ACC112 (cell line): ENCODE data around the gene TUBB.
A peak's percentile ranks its signal among the peaks of the same experiment; 100 is the strongest.

Experiments
- H2AFZ ChIP-seq: fragments of 200-600 bp; sonication (generic); one replicate; pipeline ENCODE4 v1.6.0; 2017; ENCODE audit warnings: antibody characterized with exemption, low read length; ENCODE audit not compliant: unreplicated experiment
- H3K27ac ChIP-seq: fragments of 200-600 bp; sonication (generic); 2 replicates; pipeline ENCODE4 v1.5.1; 2014; ENCODE audit warnings: low read depth, mild to moderate bottlenecking, antibody characterized with exemption, low read length, moderate library complexity
- H3K27me3 ChIP-seq: fragments of 200-600 bp; sonication (generic); 2 replicates; pipeline ENCODE4 v1.6.1; 2014; ENCODE audit warnings: mild to moderate bottlenecking, antibody characterized with exemption, low read length, moderate library complexity, mixed read lengths; ENCODE audit not compliant: insufficient read depth
- H3K36me3 ChIP-seq: fragments of 200-600 bp; sonication (generic); 2 replicates; pipeline ENCODE4 v1.6.1; 2016; ENCODE audit warnings: mild to moderate bottlenecking, antibody characterized with exemption, low read length, moderate library complexity, mixed read lengths; ENCODE audit not compliant: insufficient read depth
- H3K4me1 ChIP-seq: fragments of 200-600 bp; sonication (generic); one replicate; pipeline ENCODE4 v1.6.1; 2016; ENCODE audit warnings: low read length, mixed read lengths; ENCODE audit not compliant: insufficient read depth, unreplicated experiment, control insufficient read depth
- H3K4me3 ChIP-seq: fragments of 200-600 bp; sonication (generic); 2 replicates; pipeline ENCODE4 v1.5.1; 2014; ENCODE audit warnings: mild to moderate bottlenecking, low read depth, low read length
- H3K79me2 ChIP-seq: fragments of 200-600 bp; sonication (generic); one replicate; pipeline ENCODE4 v1.6.0; 2016; ENCODE audit warnings: low read length; ENCODE audit not compliant: control insufficient read depth, unreplicated experiment, insufficient read depth

The TUBB gene

GRCh38 chr6:30766461-30767157 lies 46.5 kb downstream of the TUBB start:
- no peak overlapping the region for H3K27ac ChIP-seq
- H3K36me3 ChIP-seq, result no peaks in the 10 kb centered on the region
- H3K4me1 ChIP-seq, result peaks cover 36% of the 10 kb centered on the region
- H2AFZ ChIP-seq, result no peak overlapping the region
- no peaks in the 10 kb centered on the region for H3K27me3 ChIP-seq
- H3K4me3 ChIP-seq, result no peak overlapping the region
- no peaks in the 10 kb centered on the region for H3K79me2 ChIP-seq

- no peak overlapping the region for H3K27ac ChIP-seq
- no peaks in the 10 kb centered on the region for H3K79me2 ChIP-seq
- H3K36me3 ChIP-seq, result no peaks in the 10 kb centered on the region
- H3K4me3 ChIP-seq, result no peak overlapping the region
- H3K4me1 ChIP-seq, result peaks cover 33% of the 10 kb centered on the region
- no peaks in the 10 kb centered on the region for H3K27me3 ChIP-seq
- no peak overlapping the region for H2AFZ ChIP-seq
Measured at GRCh38 chr6:30767158-30767943, 47.2 kb downstream of the TUBB start.

GRCh38 chr6:30767944-30768301 lies 47.8 kb downstream of the TUBB start:
- Histone ChIP-seq H2AFZ (no peak overlapping the region), H3K4me3 (no peak overlapping the region), H3K4me1 (peaks cover 33% of the 10 kb centered on the region), H3K27me3 (no peaks in the 10 kb centered on the region), H3K27ac (peak overlapping the region; percentile 92), H3K79me2 (no peaks in the 10 kb centered on the region), H3K36me3 (no peaks in the 10 kb centered on the region)

- Histone ChIP-seq H3K4me1 (peaks cover 30% of the 10 kb centered on the region), H2AFZ (no peak overlapping the region), H3K4me3 (peak overlapping the region; percentile 46), H3K27ac (peak overlapping the region; percentile 92), H3K36me3 (no peaks in the 10 kb centered on the region), H3K79me2 (no peaks in the 10 kb centered on the region), H3K27me3 (no peaks in the 10 kb centered on the region)
Measured at GRCh38 chr6:30768634-30769087, 48.5 kb downstream of the TUBB start.

GRCh38 chr6:30769088-30769852 lies 49.1 kb downstream of the TUBB start:
- H3K27ac ChIP-seq, result peak overlapping the region; percentile 92
- H2AFZ ChIP-seq, result no peak overlapping the region
- H3K27me3 ChIP-seq, result no peaks in the 10 kb centered on the region
- H3K4me1 ChIP-seq, result peaks cover 24% of the 10 kb centered on the region
- H3K79me2 ChIP-seq, result no peaks in the 10 kb centered on the region
- peak overlapping the region; percentile 46 for H3K4me3 ChIP-seq
- no peaks in the 10 kb centered on the region for H3K36me3 ChIP-seq

GRCh38 chr6:30769853-30770524 lies 49.8 kb downstream of the TUBB start:
- no peaks in the 10 kb centered on the region for H3K79me2 ChIP-seq
- H3K27ac ChIP-seq, result peak overlapping the region; percentile 92
- no peaks in the 10 kb centered on the region for H3K27me3 ChIP-seq
- peak overlapping the region; percentile 30 for H3K4me3 ChIP-seq
- peak overlapping the region; percentile 72 for H2AFZ ChIP-seq
- H3K36me3 ChIP-seq, result no peaks in the 10 kb centered on the region
- peaks cover 24% of the 10 kb centered on the region for H3K4me1 ChIP-seq

- H3K36me3 ChIP-seq, result no peaks in the 10 kb centered on the region
- no peaks in the 10 kb centered on the region for H3K27me3 ChIP-seq
- H2AFZ ChIP-seq, result no peak overlapping the region
- H3K79me2 ChIP-seq, result no peaks in the 10 kb centered on the region
- peaks cover 30% of the 10 kb centered on the region for H3K4me1 ChIP-seq
- peak overlapping the region; percentile 92 for H3K27ac ChIP-seq
- no peak overlapping the region for H3K4me3 ChIP-seq
Measured at GRCh38 chr6:30770592-30770991, 50.4 kb downstream of the TUBB start.

- H3K79me2 ChIP-seq, result peaks cover 3% of the 10 kb centered on the region
- no peaks in the 10 kb centered on the region for H3K27me3 ChIP-seq
- peak overlapping the region; percentile 31 for H2AFZ ChIP-seq
- H3K4me1 ChIP-seq, result peaks cover 39% of the 10 kb centered on the region
- H3K4me3 ChIP-seq, result no peak overlapping the region
- no peaks in the 10 kb centered on the region for H3K36me3 ChIP-seq
- H3K27ac ChIP-seq, result peak overlapping the region; percentile 3; the same call in 1 of the 2 replicates
Measured at GRCh38 chr6:30774701-30775100, 54.5 kb downstream of the TUBB start.
